Suprapubic skin (tissue), 4 donors: ENCODE data around the gene DNAH10.

Experiments used
- EP300 ChIP-seq: sonication (generic); formaldehyde crosslinking; IDR thresholded peaks from one replicate; pipeline ENCODE4 v1.6.1; 2017; ENCODE audit warnings: antibody characterized with exemption
- POLR2A ChIP-seq, 2 donors: fragments of 450-650 bp; IDR thresholded peaks; one replicate each; pipeline ENCODE4 v1.6.1; 2017; ENCODE audit warnings: antibody characterized with exemption in 2 of 2, mild to moderate bottlenecking in 2 of 2, moderate library complexity in 2 of 2
- POLR2AphosphoS5 ChIP-seq, 3 donors: sonication (generic); formaldehyde crosslinking; IDR thresholded peaks; one replicate each; pipeline ENCODE4 v1.6.1; 2017; ENCODE audit warnings: antibody characterized with exemption in 3 of 3
- TF ChIP-seq, protein P1 (sequence below), 2 donors: fragments of 200-600 bp in 1 of 2; fragments of 450-650 bp in 1 of 2; sonication (generic) in 1 of 2; IDR thresholded peaks; one replicate each; pipeline ENCODE4 v1.5.1; 2016 to 2019; ENCODE audit warnings: antibody characterized with exemption in 2 of 2, mild to moderate bottlenecking in 1 of 2, moderate library complexity in 1 of 2

DNA sequence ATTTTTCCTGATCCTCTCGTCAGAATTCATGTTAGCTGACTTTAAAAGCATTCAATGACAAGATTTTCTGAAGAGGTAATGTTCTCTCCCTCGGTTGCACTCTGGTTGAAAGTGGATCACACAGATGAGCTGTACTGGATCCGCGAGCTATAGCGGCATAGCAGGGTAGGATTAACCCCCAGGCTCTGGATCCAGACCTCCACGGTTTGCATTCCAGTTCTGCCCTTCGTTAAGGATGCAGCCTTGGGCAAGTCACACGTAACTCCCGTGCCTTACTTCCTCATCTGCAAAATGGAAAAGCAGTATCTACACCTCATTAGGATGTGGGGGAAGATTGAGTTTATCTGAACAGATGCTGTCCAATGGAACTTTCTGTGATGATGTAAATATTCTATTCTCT is 196.8 kb downstream of the DNAH10 start:
- TF ChIP-seq POLR2A (IDR thresholded peaks at IDR 0.05): no peak
- TF ChIP-seq POLR2AphosphoS5 (IDR thresholded peaks at IDR 0.05): no peak
- TF ChIP-seq, protein P1, sequence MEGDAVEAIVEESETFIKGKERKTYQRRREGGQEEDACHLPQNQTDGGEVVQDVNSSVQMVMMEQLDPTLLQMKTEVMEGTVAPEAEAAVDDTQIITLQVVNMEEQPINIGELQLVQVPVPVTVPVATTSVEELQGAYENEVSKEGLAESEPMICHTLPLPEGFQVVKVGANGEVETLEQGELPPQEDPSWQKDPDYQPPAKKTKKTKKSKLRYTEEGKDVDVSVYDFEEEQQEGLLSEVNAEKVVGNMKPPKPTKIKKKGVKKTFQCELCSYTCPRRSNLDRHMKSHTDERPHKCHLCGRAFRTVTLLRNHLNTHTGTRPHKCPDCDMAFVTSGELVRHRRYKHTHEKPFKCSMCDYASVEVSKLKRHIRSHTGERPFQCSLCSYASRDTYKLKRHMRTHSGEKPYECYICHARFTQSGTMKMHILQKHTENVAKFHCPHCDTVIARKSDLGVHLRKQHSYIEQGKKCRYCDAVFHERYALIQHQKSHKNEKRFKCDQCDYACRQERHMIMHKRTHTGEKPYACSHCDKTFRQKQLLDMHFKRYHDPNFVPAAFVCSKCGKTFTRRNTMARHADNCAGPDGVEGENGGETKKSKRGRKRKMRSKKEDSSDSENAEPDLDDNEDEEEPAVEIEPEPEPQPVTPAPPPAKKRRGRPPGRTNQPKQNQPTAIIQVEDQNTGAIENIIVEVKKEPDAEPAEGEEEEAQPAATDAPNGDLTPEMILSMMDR (IDR thresholded peaks at IDR 0.05): no peak
- no peak for TF ChIP-seq EP300
